Esophagus (tissue), 2 donors: ENCODE data around the gene PPIP5K1. TPM values are rescaled to one million over a fixed set of nuclear protein-coding genes. Genes with fewer than 3 reads are reported as not detected.
"Not testable (repeated sequence)": the region's sequence is repeated elsewhere in the genome, so short reads cannot be mapped to it uniquely, and the experiment has no call there.

Experiments used
- H3K27ac ChIP-seq, 2 donors: one replicate each; pipeline ENCODE4 v1.5.1; 2013; ENCODE audit warnings: low read depth in 2 of 2, mild to moderate bottlenecking in 2 of 2, inconsistent platforms in 1 of 2, low read length in 1 of 2, moderate library complexity in 1 of 2
- H3K27me3 ChIP-seq, 2 donors: one replicate each; pipeline ENCODE4 v1.6.1; 2013; ENCODE audit warnings: low read length in 2 of 2, control low read depth in 1 of 2, mild to moderate bottlenecking in 1 of 2; ENCODE audit not compliant: insufficient read depth in 2 of 2, control insufficient read depth in 1 of 2
- H3K36me3 ChIP-seq, 2 donors: one replicate each; pipeline ENCODE4 v1.6.1; 2013; ENCODE audit warnings: low read length in 1 of 2; ENCODE audit not compliant: control insufficient read depth in 2 of 2, insufficient read depth in 2 of 2
- H3K4me1 ChIP-seq, 2 donors: one replicate each; pipeline ENCODE4 v1.6.1; 2013; ENCODE audit warnings: low read length in 1 of 2; ENCODE audit not compliant: control insufficient read depth in 2 of 2, insufficient read depth in 2 of 2
- H3K4me3 ChIP-seq, 2 donors: one replicate each; pipeline ENCODE4 v1.5.1; 2013; ENCODE audit warnings: low read length in 2 of 2, mild to moderate bottlenecking in 2 of 2, low read depth in 1 of 2, moderate library complexity in 1 of 2
- H3K9me3 ChIP-seq, 2 donors: one replicate each; pipeline ENCODE4 v1.6.1; 2013; ENCODE audit warnings: mild to moderate bottlenecking in 2 of 2, low read depth in 1 of 2, low read length in 1 of 2, moderate library complexity in 1 of 2; ENCODE audit not compliant: control insufficient read depth in 2 of 2, insufficient read depth in 1 of 2
- WGBS, 2 donors: extraction: QIAGEN DNeasy Blood & Tissue Kit; methylation state at CpG; one replicate each; pipeline ENCODE4 v1.1.7; 2013; 5-methylcytosine and 5-hydroxymethylcytosine counted together
- polyA plus RNA-seq, 2 donors: library from polyadenylated mRNA; stranded (reverse); fragments of 200-250 nt; gene quantifications; one replicate each; pipeline ENCODE4 v1.2.3, GENCODE V29; 2013
- donor health status: healthy with polysubstance abuse.
- donor health status: Bipolar disorder and iron deficiency.

PPIP5K1 gene
- polyA plus RNA-seq, 2 donors, result 10.9 to 17.8 TPM

- H3K27ac ChIP-seq, result no peak overlapping the region
- 78 to 80% methylated on average over 10 of the region's 10 CpGs for WGBS, 2 donors
- H3K4me1 ChIP-seq, result no peaks in the 10 kb centered on the region
- no peaks in the 10 kb centered on the region for H3K27me3 ChIP-seq
- H3K4me3 ChIP-seq, result no peak overlapping the region
- no peaks in the 10 kb centered on the region for H3K36me3 ChIP-seq
- no peaks in the 10 kb centered on the region for H3K9me3 ChIP-seq
These were observed 39.3 kb downstream of the PPIP5K1 start for GRCh38 chr15:43550527-43551363.

GRCh38 chr15:43547539-43547938 lies 42.5 kb downstream of the PPIP5K1 start:
- Histone ChIP-seq H3K4me1 (no peaks in the 10 kb centered on the region), H3K27ac (no peak overlapping the region), H3K4me3 (no peak overlapping the region), H3K27me3 (no peaks in the 10 kb centered on the region), H3K36me3 (no peaks in the 10 kb centered on the region), H3K9me3 (no peaks in the 10 kb centered on the region)
- WGBS, 2 donors, result 99 to 100% methylated on average over 2 of the region's 2 CpGs

- WGBS, 2 donors, result 86 to 87% methylated on average over 1 of the region's 1 CpG
These were observed 44.6 kb downstream of the PPIP5K1 start for GRCh38 chr15:43545426-43545825.

GRCh38 chr15:43544266-43544665 lies 45.7 kb downstream of the PPIP5K1 start:
- H3K4me1 ChIP-seq, result no peaks in the 10 kb centered on the region
- no peak overlapping the region for H3K27ac ChIP-seq
- H3K4me3 ChIP-seq, result no peak overlapping the region
- no peaks in the 10 kb centered on the region for H3K27me3 ChIP-seq
- H3K9me3 ChIP-seq, result no peaks in the 10 kb centered on the region
- H3K36me3 ChIP-seq, result no peaks in the 10 kb centered on the region

More at GRCh38 chr15:43545426-43545825, 44.6 kb downstream of the PPIP5K1 start:
- Histone ChIP-seq H3K36me3 (no peaks in the 10 kb centered on the region), H3K27ac (no peak overlapping the region), H3K27me3 (no peaks in the 10 kb centered on the region), H3K4me3 (no peak overlapping the region), H3K9me3 (no peaks in the 10 kb centered on the region), H3K4me1 (no peaks in the 10 kb centered on the region)

GRCh38 chr15:43541785-43542184 lies 48.2 kb downstream of the PPIP5K1 start:
- Histone ChIP-seq H3K27me3 (no peaks in the 10 kb centered on the region), H3K4me3 (no peak overlapping the region), H3K27ac (no peak overlapping the region), H3K36me3 (no peaks in the 10 kb centered on the region), H3K4me1 (no peaks in the 10 kb centered on the region), H3K9me3 (no peaks in the 10 kb centered on the region)

GRCh38 chr15:43538091-43538490 lies 51.9 kb downstream of the PPIP5K1 start:
- Histone ChIP-seq H3K36me3 (peaks cover 0 to 13% of the 10 kb centered on the region in 2 donors), H3K4me1 (no peaks in the 10 kb centered on the region), H3K27ac (no peak overlapping the region), H3K4me3 (no peak overlapping the region), H3K9me3 (no peaks in the 10 kb centered on the region), H3K27me3 (no peaks in the 10 kb centered on the region)
- WGBS, 2 donors, result 91% methylated on average over 2 of the region's 2 CpGs

- 80 to 88% methylated on average over 3 of the region's 3 CpGs for WGBS, 2 donors
- H3K9me3 ChIP-seq, result no peaks in the 10 kb centered on the region
- H3K27ac ChIP-seq, result no peak overlapping the region
- H3K4me3 ChIP-seq, result no peak overlapping the region
- no peaks in the 10 kb centered on the region for H3K27me3 ChIP-seq
- H3K36me3 ChIP-seq, result peaks cover 0 to 13% of the 10 kb centered on the region in 2 donors
- no peaks in the 10 kb centered on the region for H3K4me1 ChIP-seq
These were observed 55.1 kb downstream of the PPIP5K1 start for GRCh38 chr15:43534897-43535296.

- peaks cover 0 to 13% of the 10 kb centered on the region in 2 donors for H3K36me3 ChIP-seq
- not testable (repeated sequence) for H3K4me1 ChIP-seq, H3K4me3 ChIP-seq, H3K27me3 ChIP-seq, H3K9me3 ChIP-seq, H3K27ac ChIP-seq
- WGBS, 2 donors, result 84 to 91% methylated on average over 5 of the region's 5 CpGs
These were observed 57.2 kb downstream of the PPIP5K1 start for GRCh38 chr15:43532826-43533225.

GRCh38 chr15:43531018-43531670 lies 58.9 kb downstream of the PPIP5K1 start:
- H3K27ac ChIP-seq, result no peak overlapping the region
- 36 to 42% methylated on average over 7 of the region's 7 CpGs for WGBS, 2 donors
- H3K4me1 ChIP-seq, result no peaks in the 10 kb centered on the region
- peaks cover 0 to 13% of the 10 kb centered on the region in 2 donors for H3K36me3 ChIP-seq
- H3K27me3 ChIP-seq, result no peaks in the 10 kb centered on the region
- H3K9me3 ChIP-seq, result no peaks in the 10 kb centered on the region
- H3K4me3 ChIP-seq, result no peak overlapping the region
